ACHN (cell line): ENCODE data around the gene FZD4.
A peak's percentile ranks its signal among the peaks of the same experiment; 100 is the strongest.
"Not testable (repeated sequence)": the region's sequence is repeated elsewhere in the genome, so short reads cannot be mapped to it uniquely, and the experiment has no call there.

ENCODE experiments used
- DNase-seq: peaks from one replicate; pipeline ENCODE4 v3.0.0-alpha.2; 2015
- in situ Hi-C: cut with HindIII; loops from 2 replicates; pipeline ENCODE4 v1.10.0; 2017; ENCODE audit warnings: low sequenced_read_pairs, low pct_ligation_motif_present, low pct_unique_long_range_greater_than_20kb

FZD4 gene

GRCh38 chr11:86923999-86924766, 31.0 kb downstream of the FZD4 start:
- DNase-seq = peak; percentile 90
- in situ Hi-C loops = no loop called here

- in situ Hi-C loops = no loop called here
- no peak for DNase-seq
Measured at GRCh38 chr11:86922225-86922624, 33.0 kb downstream of the FZD4 start.

- in situ Hi-C loops = no loop called here
- peak; percentile 70 for DNase-seq
Measured at GRCh38 chr11:86919557-86920210, 35.5 kb downstream of the FZD4 start.

- DNase-seq = no peak
- in situ Hi-C loops = no loop called here
Measured at GRCh38 chr11:86918973-86919372, 36.2 kb downstream of the FZD4 start.

GRCh38 chr11:86918496-86918895, 36.7 kb downstream of the FZD4 start:
- in situ Hi-C loops = no loop called here

GRCh38 chr11:86917589-86917988, 37.6 kb downstream of the FZD4 start:
- in situ Hi-C loops = no loop called here
- DNase-seq = no peak

More at GRCh38 chr11:86918496-86918895, 36.7 kb downstream of the FZD4 start:
- DNase-seq = no peak

GRCh38 chr11:86916330-86916729, 38.9 kb downstream of the FZD4 start:
- in situ Hi-C loops = no loop called here

GRCh38 chr11:86915850-86916249, 39.3 kb downstream of the FZD4 start:
- in situ Hi-C loops, DNase-seq: not testable (repeated sequence)

More at GRCh38 chr11:86916330-86916729, 38.9 kb downstream of the FZD4 start:
- peak; percentile 72 for DNase-seq

GRCh38 chr11:86914865-86915519, 40.2 kb downstream of the FZD4 start:
- no peak for DNase-seq
- in situ Hi-C loops = no loop called here

GRCh38 chr11:86912238-86912637, 43.0 kb downstream of the FZD4 start:
- DNase-seq = no peak
- in situ Hi-C loops = no loop called here

- in situ Hi-C loops = no loop called here
Measured at GRCh38 chr11:86910592-86910991, 44.6 kb downstream of the FZD4 start.

GRCh38 chr11:86906198-86906597, 49.0 kb downstream of the FZD4 start:
- no peak for DNase-seq
- in situ Hi-C loops = no loop called here

More at GRCh38 chr11:86910592-86910991, 44.6 kb downstream of the FZD4 start:
- no peak for DNase-seq

- in situ Hi-C loops = no loop called here
- no peak for DNase-seq
Measured at GRCh38 chr11:86905252-86905651, 49.9 kb downstream of the FZD4 start.

- DNase-seq = no peak
- in situ Hi-C loops = no loop called here
Measured at GRCh38 chr11:86904001-86904400, 51.2 kb downstream of the FZD4 start.

- in situ Hi-C loops = no loop called here
- DNase-seq = no peak
Measured at GRCh38 chr11:86902345-86902744, 52.9 kb downstream of the FZD4 start.

GRCh38 chr11:86901599-86901998, 53.6 kb downstream of the FZD4 start:
- in situ Hi-C loops = no loop called here
- no peak for DNase-seq

GRCh38 chr11:86900162-86900561, 55.0 kb downstream of the FZD4 start:
- in situ Hi-C loops = no loop called here

GRCh38 chr11:86898689-86899088, 56.5 kb downstream of the FZD4 start:
- in situ Hi-C loops = no loop called here
- DNase-seq = no peak

More at GRCh38 chr11:86900162-86900561, 55.0 kb downstream of the FZD4 start:
- DNase-seq = no peak

- in situ Hi-C loops = no loop called here
- DNase-seq = no peak
Measured at GRCh38 chr11:86896441-86896841, 58.8 kb downstream of the FZD4 start.
